DND-41 (cell line): ENCODE results near the gene ZNF75A.

Source experiments
- EZH2 ChIP-seq: IDR thresholded peaks from 3 replicates; pipeline ENCODE4 v1.6.1; 2012; ENCODE audit warnings: borderline replicate concordance, low read depth, mild to moderate bottlenecking, moderate library complexity, low read length, inconsistent platforms; ENCODE audit not compliant: severe bottlenecking
- TF ChIP-seq, protein P1 (sequence below): IDR thresholded peaks from 2 replicates; pipeline ENCODE4 v1.5.1; 2012; ENCODE audit warnings: borderline replicate concordance, low read length, moderate library complexity, mild to moderate bottlenecking; ENCODE audit not compliant: poor library complexity, severe bottlenecking; ENCODE audit errors: extremely low read depth

DNA sequence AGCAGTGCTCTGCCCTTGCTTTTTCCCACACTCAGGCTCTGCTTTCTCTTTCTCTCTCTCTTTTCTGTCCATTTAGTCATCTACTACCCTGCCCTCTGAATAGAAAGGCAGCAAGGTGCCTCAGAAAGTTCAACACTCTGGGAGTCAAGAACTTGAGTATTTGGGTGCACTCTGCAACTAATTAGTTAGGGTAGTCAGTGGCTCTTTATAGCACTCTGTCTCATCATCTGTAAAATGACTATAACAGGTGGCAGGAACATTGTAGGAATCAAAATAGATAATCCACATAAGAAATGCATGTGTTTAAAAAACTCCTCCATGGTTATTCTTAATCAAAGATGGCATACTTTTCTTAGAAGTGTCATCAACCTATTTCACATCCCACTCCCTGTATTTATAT, 57.6 kb downstream of the ZNF75A start:
- TF ChIP-seq, protein P1, sequence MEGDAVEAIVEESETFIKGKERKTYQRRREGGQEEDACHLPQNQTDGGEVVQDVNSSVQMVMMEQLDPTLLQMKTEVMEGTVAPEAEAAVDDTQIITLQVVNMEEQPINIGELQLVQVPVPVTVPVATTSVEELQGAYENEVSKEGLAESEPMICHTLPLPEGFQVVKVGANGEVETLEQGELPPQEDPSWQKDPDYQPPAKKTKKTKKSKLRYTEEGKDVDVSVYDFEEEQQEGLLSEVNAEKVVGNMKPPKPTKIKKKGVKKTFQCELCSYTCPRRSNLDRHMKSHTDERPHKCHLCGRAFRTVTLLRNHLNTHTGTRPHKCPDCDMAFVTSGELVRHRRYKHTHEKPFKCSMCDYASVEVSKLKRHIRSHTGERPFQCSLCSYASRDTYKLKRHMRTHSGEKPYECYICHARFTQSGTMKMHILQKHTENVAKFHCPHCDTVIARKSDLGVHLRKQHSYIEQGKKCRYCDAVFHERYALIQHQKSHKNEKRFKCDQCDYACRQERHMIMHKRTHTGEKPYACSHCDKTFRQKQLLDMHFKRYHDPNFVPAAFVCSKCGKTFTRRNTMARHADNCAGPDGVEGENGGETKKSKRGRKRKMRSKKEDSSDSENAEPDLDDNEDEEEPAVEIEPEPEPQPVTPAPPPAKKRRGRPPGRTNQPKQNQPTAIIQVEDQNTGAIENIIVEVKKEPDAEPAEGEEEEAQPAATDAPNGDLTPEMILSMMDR = no peak
- no peak for TF ChIP-seq EZH2
